ENCODE results near the gene PDE6G.

GRCh38 chr17:81630274-81630673 lies 26.1 kb downstream of the PDE6G start:
- TF ChIP-seq CTCF (IDR thresholded peaks at IDR 0.05) (no peak), POLR2A (IDR thresholded peaks at IDR 0.05) (no peak), POLR2AphosphoS5 (IDR thresholded peaks at IDR 0.05; ENCODE audit: insufficient read depth in 1 of 2, low read depth in 1 of 2) (no peak)
